Measurements from ENCODE around the gene ADH5.

DNA sequence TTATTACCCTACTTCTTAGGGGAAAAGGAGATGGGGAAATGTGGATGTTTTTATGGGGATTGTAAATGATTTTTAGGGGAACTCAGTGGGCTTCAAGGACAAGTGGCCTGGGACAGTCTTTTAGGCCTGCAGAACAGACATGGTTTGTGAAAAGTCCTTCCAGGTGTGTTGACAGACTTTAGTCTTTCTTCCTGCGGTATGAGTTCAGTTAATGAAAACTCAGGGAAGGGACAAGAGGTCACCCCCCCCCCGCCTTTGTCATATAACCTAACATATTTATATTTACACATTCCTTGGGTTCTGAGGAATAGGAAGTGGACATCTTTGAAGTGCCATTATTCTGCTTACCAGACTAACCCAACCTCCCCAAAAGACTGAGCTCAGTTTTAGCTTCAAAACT lies 61.3 kb downstream of the ADH5 start:
- TF ChIP-seq CTCF (conservative IDR thresholded peaks at IDR 0.05 in 1 of 2, IDR thresholded peaks at IDR 0.05 in 1 of 2; ENCODE audit: extremely low read depth in 1 of 2, insufficient read depth in 1 of 2, low read depth in 1 of 2, low read length in 2 of 2) (no peak), EZH2 (IDR thresholded peaks at IDR 0.05; ENCODE audit: borderline replicate concordance, low read length) (no peak)
